Measurements from ENCODE around the gene ARG1.
"Not testable (repeated sequence)": the region's sequence is repeated elsewhere in the genome, so short reads cannot be mapped to it uniquely, and the experiment has no call there.

Gene ARG1

DNA sequence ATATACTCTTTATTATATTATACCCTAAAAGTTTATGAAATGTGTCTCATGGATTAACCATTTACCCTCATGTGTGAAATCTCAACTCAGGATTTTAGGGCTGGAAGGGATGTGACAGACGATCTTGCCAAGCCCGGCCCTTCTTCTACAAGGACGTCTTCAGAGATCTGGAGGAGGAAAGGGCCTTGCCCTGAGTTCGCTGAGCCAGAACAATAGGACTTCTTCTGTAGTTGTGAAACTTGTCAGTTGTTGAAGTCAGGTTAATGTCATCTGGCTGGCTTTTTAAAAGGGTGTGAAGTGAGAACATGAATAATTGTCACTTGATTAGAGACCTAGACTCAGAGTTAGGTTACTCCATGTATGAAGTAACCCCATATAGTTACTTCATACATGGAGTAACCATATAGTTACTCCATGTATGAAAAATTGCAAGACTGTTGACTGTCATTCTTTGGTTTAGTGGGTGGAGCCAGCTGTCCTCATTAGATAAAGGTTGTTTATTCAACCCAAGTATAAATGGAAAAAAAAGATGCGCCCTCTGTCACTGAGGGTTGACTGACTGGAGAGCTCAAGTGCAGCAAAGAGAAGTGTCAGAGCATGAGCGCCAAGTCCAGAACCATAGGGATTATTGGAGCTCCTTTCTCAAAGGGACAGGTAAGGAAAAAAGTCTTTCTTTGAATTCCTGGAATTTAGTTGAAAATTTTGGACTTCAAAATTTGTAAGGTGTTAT, at the start of gene ARG1:
ARG1 (plus strand) TSS at position 541 of the 730 bp plus-strand sequence; CDS start at position 598, 57 bp downstream.
- no peak for DNase-seq (ENCODE audit: low read depth in 3 of 3)

DNA sequence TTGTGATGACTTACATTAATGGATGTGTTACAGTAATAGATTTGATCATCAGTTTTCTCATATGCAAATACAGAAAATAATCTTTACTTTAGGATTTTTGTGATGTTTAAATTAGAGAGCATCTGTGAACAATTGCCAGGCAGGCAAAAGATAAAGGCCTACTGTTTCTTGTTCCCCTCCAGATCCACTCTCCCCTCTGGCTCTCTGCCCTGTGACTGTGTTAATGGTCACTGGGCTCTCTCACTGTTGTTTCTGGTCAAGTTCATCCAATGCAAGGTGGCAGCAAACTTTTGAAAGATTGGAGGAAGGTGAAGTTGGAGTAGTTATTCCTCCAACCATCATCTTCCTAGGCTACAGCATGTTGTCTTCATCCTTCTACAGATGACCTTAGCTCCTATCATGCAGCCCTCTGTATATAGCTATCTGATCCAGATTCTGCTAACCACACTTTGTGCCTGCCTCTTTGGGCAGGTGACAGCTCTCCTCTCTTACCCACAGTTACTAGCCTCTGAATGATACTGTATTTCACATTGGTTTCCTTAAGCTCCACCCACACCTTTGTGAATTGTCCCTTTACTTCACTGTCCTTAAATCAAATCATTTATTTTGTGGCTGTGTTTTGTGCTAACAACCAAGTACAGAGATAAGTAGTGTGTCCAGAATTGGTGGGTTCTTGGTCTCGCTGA, 48.9 kb upstream of the ARG1 start:
- no peak for DNase-seq (ENCODE audit: low read depth in 3 of 3)

DNA sequence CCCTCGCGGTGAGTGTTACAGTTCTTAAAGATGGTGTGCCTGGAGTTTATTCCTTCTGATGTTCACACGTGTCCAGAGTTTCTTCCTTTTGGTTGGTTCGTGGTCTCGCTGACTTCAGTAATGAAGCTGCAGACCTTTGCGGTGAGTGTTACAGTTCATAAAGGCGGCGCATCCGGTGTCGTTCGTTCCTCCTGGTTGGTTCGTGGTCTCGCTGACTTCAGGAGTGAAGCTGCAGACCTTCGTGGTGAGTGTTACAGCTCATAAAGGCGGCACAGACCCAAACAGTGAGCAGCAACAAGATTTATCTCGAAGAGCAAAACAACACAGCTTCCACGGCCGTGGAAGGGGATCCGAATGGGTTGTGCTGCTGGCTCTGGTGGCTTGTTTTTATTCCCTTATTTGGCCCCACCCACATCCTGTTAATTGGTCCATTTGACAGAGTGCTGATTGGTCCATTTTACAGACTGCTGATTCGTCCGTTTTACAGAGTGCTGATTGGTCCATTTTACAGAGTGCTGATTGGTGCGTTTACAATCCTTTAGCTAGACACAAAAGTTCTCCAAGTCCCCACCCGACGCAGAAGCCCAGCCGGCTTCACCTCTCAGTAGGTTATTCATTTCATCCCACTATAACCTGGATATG, 48.2 kb upstream of the ARG1 start:
- DNase-seq (ENCODE audit: low read depth in 3 of 3): no peak

DNA sequence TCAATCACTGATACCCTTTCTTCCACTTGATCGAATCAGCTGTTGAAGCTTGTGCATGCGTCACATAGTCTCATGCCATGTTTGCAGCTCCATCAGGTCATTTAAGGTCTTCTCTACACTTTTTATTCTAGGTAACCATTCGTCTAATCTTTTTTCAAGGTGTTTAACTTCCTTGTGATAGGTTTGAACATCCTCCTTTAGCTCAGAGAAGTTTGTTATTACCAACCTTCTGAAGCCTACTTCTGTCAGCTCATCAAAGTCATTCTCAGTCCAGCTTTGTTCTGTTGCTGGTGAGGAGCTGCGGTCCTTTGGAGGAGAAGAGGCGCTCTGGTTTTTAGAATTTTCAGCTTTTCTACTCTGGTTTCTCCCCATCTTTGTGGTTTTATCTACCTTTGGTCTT, 42.1 kb upstream of the ARG1 start:
- not testable (repeated sequence) for DNase-seq (ENCODE audit: low read depth in 3 of 3)

DNA sequence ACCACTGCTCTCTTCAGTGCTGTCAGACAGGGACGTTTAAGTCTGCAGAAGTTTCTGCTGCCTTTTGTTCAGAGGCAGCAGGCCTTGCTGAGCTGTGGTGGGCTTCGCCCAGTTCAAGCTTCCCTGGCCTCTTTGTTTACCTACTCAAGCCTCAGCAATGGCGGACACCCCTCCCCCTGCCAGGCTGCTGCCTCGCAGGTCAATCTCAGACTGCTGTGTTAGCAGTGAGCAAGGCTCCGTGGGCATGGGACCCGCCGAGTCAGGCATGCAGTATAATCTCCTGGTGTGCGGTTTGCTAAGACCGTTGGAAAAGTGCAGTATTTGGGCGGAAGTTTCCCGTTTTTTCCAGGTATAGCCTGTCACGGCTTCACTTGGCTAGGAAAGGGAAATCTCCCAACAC, 41.3 kb upstream of the ARG1 start:
- not testable (repeated sequence) for DNase-seq (ENCODE audit: low read depth in 3 of 3)

DNA sequence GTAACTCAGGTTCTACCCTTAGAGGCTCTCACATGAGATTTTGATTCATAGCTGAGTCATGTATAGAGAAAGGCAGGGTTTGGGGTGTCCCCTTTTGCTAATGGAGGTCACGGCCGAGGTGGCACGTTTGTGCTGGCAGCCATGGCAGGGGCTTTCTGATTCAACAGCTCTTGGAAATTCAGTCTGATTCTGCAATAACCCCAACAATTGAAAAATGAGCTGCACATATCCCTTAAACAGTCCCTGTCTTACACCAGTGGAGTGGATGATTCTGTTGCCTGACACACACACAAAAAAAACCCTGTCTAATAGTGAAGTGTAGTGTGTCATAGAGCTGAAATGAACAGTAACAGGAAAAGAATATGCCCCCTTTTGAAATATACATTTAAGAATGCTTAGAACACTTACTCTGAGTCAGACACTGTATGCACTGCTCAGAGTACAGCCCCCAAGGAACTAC, 40.4 kb upstream of the ARG1 start:
- peak in 1 of 3 experiments; percentile 5 for DNase-seq (ENCODE audit: low read depth in 3 of 3)

DNA sequence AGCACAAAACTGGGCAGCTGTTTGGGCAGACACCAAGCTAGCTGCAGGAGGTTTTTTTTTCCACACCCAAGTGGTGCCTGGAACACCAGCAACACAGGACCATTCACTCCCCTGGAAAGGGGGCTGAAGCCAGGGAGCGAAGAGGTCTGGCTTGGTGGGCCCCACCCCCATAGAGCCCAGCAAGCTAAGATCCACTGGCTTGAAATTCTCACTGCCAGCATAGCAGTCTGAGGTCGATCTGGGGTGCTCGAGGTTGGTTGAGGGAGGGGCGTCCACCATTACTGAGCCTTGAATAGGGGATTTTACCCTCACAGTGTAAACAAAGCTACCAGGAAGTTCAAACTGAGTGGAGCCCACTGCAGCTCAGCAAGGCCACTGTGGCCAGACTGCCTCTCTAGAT, 34.4 kb upstream of the ARG1 start:
- DNase-seq (ENCODE audit: low read depth in 3 of 3): not testable (repeated sequence)

DNA sequence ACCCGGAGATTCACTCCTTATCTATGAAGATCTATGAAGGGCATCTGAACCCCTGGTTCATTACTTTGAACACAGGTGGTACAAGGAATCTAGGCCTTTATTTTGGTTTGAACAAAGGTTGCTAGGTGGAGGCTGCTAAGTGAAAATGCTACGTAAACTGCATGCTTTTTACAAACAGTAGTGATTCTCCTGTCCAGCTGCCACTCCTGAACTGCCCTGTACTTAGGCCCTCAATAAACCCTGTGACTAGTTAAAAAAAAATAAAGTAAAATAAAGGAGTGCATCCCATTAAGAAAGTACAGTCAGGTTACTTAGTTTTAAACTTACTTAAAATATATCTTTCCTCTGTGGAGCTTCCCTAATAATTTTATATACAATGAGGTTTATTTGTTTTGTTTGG, 27.7 kb upstream of the ARG1 start:
- DNase-seq (ENCODE audit: low read depth in 3 of 3): no peak

DNA sequence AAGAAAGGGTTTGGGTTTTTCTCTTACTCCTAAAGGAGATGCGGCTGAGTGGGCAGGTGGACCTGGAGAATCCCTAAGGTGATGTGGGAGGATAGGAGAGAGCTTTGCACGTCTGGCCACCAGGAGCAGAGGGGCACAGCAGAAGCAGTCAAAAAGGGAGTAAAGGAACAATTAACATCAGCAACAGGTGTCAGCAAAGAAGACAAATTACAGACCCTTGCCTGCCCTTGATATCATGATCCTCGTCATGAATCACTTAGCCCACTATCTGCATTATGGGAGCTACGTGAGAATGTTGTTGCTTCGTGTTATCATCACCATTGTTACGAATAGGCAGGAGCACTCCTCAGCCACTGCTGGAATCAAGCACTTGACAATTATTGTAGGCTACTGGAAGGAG, 25.5 kb upstream of the ARG1 start:
- DNase-seq (ENCODE audit: low read depth in 3 of 3): no peak

DNA sequence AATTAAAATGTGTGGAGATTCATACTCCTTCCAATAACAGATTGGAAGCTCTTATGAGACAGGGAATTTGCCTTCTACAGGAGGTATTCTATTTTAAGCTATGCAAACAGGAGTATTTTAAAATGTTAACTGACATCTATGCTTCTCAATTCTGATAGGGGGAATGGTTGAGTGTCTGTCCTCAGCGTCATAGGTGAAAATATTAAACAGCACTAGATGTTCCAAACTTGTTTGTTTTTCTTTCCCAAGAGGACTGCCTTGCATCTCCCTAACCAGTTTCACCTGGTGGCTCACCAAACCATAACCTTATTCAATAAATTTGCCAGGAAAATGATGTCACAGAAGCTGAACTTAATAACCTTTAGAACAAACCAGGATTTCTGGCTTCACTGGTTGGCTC, 24.6 kb upstream of the ARG1 start:
- DNase-seq (ENCODE audit: low read depth in 3 of 3): no peak

DNA sequence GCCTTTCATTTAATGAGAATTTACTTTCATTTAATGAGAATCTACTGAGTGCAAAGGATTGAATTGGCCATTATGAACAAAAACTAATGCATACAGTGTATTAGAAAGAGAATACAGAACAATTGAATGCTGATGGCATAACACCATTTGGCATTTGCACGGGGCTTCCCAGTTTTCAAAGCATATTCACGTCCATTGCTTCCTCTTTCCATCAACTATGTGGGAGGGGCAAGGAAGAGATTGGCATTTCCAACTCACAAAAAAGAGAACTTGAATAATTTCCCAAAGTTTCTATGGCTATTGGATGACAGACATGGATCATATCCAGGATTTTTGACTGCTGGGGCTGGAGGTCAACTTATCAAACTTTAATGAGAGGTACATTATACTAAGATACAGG, 23.2 kb upstream of the ARG1 start:
- DNase-seq (ENCODE audit: low read depth in 3 of 3): no peak

DNA sequence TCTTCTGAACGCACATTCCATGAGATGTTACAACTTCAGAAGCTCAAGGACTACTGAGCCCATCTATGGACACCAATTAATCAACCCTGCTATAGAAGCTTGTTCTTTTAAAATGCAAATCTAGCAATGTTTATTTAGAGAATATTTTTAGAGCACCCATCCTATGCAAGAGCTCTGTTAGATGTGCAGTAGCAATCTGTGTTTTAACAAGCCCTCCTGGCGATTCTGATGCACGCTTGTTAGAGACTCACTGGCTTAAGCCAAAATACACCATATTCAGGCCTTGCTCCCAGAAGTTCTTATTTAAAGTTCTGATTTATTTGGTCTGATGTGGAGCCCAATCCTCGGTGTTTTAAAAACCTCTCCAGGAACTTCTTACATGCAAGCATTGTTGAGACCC, 21.1 kb upstream of the ARG1 start:
- no peak for DNase-seq (ENCODE audit: low read depth in 3 of 3)

DNA sequence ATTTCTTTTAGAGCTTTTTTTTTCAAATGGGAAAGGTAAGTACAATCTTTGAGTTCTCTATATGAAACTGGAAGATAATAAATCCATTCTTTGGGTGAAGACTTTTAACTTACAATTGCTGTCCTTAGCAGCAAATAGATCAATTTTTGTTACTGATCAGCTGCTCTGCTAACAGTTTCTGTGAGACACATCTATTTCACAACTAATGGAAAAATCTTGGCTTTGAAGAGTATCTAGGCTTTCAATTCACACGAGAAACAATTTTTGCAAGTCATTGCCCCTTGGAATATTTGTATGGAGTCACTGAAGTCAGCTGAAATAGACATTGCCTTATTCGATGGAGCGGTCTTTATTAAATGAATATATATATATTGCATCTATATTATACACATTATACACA, 20.5 kb upstream of the ARG1 start:
- DNase-seq (ENCODE audit: low read depth in 3 of 3): no peak

DNA sequence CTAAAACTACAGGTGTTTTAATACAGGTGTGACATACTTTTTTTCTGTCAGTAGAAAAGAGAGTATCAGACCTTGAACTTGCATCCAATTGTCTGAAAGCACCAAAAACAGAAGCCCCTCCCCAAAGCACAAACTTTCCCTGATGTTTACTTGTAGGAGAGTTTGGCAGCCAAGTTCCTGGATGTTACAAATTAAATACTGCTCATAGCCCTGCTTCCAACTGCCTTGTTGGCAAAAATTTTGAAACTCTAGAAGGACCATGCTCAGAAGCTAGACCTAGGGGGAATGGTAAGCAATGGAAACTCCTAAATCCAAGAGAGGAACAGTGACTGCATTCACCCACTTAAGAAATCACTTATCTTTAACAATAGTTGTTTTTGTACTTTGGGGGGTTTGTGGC, 17.0 kb upstream of the ARG1 start:
- DNase-seq (ENCODE audit: low read depth in 3 of 3): no peak

DNA sequence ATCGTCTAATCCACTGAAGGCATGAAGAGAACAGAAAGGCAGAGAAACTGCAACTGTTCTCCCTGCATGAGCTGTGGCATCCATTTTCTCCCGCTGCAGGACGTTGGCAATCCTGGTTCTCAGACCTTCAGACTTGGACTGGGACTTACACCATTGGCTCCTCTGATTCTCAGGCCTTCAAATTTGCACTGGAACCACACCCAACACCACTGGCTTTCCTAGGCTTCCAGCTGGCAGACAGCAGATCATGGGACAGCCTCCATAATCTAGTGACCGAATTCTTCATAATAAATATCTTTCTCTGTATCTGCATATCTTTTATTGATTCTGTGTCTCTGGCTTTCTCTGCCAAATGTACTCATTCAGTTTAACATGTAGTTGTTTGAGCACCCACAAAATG, 14.1 kb upstream of the ARG1 start:
- DNase-seq (ENCODE audit: low read depth in 3 of 3): no peak

DNA sequence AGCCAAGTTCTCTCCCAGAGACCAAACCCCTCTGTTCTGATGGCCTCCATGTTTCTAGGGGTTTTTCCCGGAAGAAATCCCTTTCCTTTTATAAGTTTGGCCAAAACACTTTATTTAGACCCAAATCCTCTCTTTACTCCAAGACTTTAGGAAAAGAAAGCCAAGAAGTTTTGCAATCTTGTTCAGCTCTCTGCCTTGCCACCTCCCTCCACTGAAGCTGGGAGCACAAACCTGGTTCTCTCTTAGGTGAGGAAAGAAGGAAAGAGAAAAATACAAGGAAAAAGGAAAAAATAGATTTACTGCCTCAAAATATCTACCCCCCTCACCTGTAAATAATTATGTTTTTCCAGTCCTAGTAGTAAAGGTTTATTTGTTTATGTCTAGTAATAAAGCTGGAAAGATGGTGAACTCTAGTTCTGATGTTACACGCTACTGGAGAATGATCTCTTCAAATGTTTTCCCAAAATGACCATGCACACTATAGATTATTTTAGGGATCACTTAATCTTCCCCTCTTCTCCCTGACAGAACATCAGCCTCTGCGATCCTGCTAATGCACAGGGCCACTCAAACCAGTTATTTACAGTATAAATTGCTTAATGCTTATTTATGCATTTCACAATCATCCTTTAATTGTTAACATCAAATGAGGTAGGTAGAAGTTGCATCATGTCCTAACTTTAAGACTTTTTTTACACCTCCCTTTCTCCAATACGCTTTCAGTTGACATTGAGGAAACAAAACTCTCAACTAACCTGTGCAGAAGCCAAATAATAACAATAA, 10.9 kb upstream of the ARG1 start:
- DNase-seq (ENCODE audit: low read depth in 3 of 3): no peak

DNA sequence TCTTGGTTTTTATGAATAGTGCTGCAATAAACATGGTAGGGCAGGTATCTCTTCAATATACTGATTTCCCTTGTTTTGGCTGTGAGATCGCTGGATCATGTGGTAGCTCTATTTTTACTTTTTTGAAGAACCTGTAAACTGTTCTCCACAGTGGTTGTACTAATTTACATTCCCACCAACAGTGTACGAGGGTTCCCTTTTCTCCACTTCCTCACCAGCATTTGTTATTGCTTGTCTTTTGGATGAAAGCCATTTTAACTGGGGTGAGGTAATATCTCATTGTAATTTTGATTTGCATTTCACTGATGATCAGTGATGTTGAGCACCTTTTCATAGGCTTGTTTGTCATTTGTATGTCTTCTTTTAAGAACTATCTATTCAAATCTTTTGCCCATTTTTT, 8.0 kb upstream of the ARG1 start:
- DNase-seq (ENCODE audit: low read depth in 3 of 3): no peak

DNA sequence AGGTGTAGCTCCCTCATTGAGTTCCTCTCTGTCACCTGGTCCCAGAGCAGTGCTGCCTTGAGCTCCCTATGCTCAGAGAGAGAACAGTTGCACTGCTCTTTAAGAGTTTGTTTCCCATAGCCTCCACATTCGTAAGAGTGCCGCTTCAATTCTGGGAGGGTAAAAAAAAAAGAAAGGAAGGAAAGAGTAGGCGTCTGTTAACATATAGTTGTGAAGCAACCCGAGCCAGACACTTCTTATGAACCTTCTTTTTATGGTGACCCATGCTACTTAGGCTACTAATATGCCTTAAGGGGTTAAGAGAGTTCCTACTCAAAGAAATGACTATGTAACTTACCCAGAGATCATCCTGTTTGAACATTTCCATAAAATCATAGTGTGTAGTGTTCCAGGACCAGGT, 4.3 kb upstream of the ARG1 start:
- DNase-seq (ENCODE audit: low read depth in 3 of 3): no peak

DNA sequence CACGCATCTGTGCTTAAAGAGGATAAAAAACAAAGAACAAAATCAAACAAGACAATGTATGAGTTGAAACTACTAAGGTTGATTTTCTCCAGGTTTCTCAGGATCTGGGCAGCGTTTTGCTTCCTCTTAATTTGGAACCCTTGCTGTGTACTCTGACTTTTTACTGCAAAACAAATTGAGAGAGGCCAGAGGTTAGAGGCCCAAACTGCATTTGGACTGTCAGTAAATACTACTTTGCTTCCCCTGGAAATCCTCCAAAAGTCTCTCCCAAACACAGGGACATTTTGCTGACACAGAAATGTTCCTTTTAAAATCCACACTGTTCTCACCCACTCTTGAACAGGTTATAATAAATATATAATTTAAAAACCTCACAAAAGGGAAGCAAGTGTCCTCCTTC, 1.1 kb downstream of the ARG1 start:
- no peak for DNase-seq (ENCODE audit: low read depth in 3 of 3)

DNA sequence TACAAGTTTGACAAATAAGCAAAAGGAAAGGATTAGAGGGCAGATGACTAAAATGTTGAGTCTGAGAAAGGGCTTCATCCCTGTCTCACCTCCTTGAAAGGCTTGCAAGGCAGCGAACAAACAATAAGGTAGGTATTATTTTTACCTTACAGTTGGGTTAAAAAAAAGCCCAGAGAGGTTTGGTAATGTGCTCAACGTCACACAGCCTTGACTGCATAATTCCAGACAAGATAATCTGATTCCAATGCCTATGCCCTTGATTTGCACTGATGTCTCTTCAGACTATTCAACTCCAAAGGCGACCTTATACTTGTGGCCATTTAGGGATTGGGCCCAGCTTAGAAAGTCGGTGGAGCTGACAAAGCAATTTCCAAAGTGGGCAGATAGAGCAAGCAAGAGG, 1.7 kb downstream of the ARG1 start:
- DNase-seq (ENCODE audit: low read depth in 3 of 3): no peak

DNA sequence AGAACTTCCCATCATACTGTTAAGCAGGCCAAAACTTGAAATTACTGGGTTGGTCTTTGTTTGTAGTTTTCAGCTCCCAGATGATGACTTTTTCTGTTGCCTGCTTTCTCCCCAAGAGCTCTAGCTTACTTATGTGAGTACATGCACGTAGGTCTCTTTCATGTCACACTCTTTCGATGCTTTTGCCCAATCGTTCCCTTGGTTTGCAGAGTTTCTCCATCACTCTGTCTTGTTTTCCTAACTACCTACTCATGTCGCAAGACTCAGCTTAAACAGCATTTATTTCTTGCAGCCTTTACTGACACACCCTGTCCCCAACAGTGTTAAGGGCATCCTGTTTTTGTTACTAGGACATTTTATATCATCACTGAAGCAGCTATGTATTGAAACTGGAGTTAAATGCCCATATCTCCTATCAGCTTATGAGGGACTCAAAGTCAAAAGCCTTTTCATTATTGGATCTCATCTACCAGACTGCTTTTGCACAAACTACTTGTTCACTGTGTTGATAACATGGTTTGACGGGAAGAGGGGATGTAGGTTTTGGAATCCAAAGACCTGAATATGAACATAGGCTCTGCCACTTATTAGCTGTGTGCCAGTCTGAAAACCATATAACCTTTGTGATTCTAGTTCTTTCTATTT, 2.9 kb downstream of the ARG1 start:
- DNase-seq (ENCODE audit: low read depth in 3 of 3): no peak

DNA sequence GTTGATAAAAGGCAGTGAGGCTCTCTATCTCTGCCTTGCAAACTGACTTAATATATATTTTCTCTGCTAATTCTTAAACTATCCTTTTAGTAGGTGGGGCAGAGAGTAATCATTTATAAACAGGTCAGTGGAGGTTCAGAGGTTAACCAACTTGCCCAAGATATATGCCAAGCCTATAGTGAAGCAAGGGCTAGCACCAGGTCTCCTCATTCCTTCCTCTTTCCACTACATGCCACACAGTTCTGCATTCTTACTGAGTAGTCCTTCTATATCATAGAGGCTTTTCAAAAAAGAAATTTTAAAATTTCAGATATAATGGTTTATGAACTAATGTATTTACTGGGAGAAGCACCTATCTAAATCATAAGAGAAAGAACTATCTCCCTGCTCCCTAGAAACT, 8.5 kb downstream of the ARG1 start:
- DNase-seq (ENCODE audit: low read depth in 3 of 3): no peak

Data from stimulated activated CD4-positive, alpha-beta T cell treated with anti-CD3 and anti-CD28 coated beads, TNF-alpha, amount 100 ng/mL, for 4 hours (primary cell).